HepG2 (cell line): Measurements from ENCODE around the gene IL32. TPM values are rescaled to one million over a fixed set of nuclear protein-coding genes. Genes with fewer than 3 reads are reported as not detected.

Experiments
- ATF5 ChIP-seq: sonication (generic); formaldehyde crosslinking; IDR thresholded peaks from 2 replicates; pipeline ENCODE4 v1.4.0; 2020; ENCODE audit warnings: mild to moderate bottlenecking, low read depth, missing genetic modification reagents
- FOXP1 ChIP-seq, 2 experiments: fragments of 450-650 bp in 1 of 2; IDR thresholded peaks; 2 replicates each; pipeline ENCODE4 v1.6.1; 2017 to 2018; ENCODE audit warnings: antibody characterized with exemption in 1 of 2
- GABPA ChIP-seq, 2 experiments: IDR thresholded peaks; 2 replicates each; pipeline ENCODE4 v1.6.1; 2011 to 2016; ENCODE audit warnings: low read depth in 2 of 2, low read length in 1 of 2, missing biosample characterization in 1 of 2, missing genetic modification characterization in 1 of 2
- MIER2 ChIP-seq: IDR thresholded peaks from 2 replicates; pipeline ENCODE4 v1.6.1; 2016; ENCODE audit warnings: missing biosample characterization, missing genetic modification reagents
- MXD4 ChIP-seq: IDR thresholded peaks from 2 replicates; pipeline ENCODE4 v1.6.1; 2016; ENCODE audit warnings: mild to moderate bottlenecking, missing biosample characterization, missing genetic modification reagents
- NFYC ChIP-seq: IDR thresholded peaks from 2 replicates; pipeline ENCODE4 v1.6.1; 2016; ENCODE audit warnings: missing genetic modification reagents, missing compliant biosample characterization
- RBM22 ChIP-seq: fragments of 200-400 bp; formaldehyde crosslinking; optimal IDR thresholded peaks from 2 replicates; pipeline ENCODE3; 2017; ENCODE audit warnings: mild to moderate bottlenecking, low read length, moderate library complexity
- TFE3 ChIP-seq: IDR thresholded peaks from 2 replicates; pipeline ENCODE4 v1.6.1; 2016
- ZNF30 ChIP-seq: sonication (generic); formaldehyde crosslinking; IDR thresholded peaks from 2 replicates; pipeline ENCODE4 v1.5.0; 2020; ENCODE audit warnings: mild to moderate bottlenecking, missing genetic modification reagents
- ZNF326 ChIP-seq: sonication (generic); formaldehyde crosslinking; IDR thresholded peaks from 2 replicates; pipeline ENCODE4 v1.4.0; 2020; ENCODE audit warnings: missing genetic modification reagents, borderline replicate concordance
- ZNF747 ChIP-seq: sonication (generic); formaldehyde crosslinking; IDR thresholded peaks from 2 replicates; pipeline ENCODE4 v1.8.1; 2023; ENCODE audit warnings: missing genetic modification reagents, mild to moderate bottlenecking, borderline replicate concordance
- polyA plus RNA-seq, 8 experiments: library from polyadenylated mRNA; depleted of rRNA in 3 of 8; stranded (reverse) in 7 of 8; unstranded in 1 of 8; fragments of >200 nt; fragmentation: Illumina TruSeq in 4 of 8; extraction: Trizol in 4 of 8; gene quantifications; 2 replicates each; pipeline versions ENCODE4 v1.2.1 to v1.2.3, GENCODE V29; 2011 to 2016; ENCODE audit warnings: low read depth in 4 of 8, missing spikeins in 1 of 8, mixed read lengths in 1 of 8; ENCODE audit not compliant: insufficient read depth in 1 of 8
- total RNA-seq, 5 experiments: library from RNA; depleted of rRNA; stranded (reverse); fragments of >200 nt; fragmentation: Illumina TruSeq; extraction: Trizol; gene quantifications; 2 replicates each; pipeline ENCODE4 v1.2.3, GENCODE V29; 2016; ENCODE audit warnings: low read depth in 1 of 5
- TF ChIP-seq, protein P1 (sequence below), 2 experiments: fragments of 450-650 bp in 1 of 2; sonication (generic) in 1 of 2; formaldehyde crosslinking in 1 of 2; IDR thresholded peaks; 2 replicates each; pipeline versions ENCODE4 v1.6.1 to v1.8.0; 2016 to 2022; ENCODE audit warnings: antibody characterized with exemption in 1 of 2, mild to moderate bottlenecking in 1 of 2, missing genetic modification reagents in 1 of 2
- TF ChIP-seq, protein P2 (sequence below): sonication (generic); formaldehyde crosslinking; IDR thresholded peaks from 2 replicates; pipeline ENCODE4 v1.4.0; 2020; ENCODE audit warnings: mild to moderate bottlenecking, missing genetic modification reagents
- TF ChIP-seq, protein P3 (sequence below): sonication (generic); formaldehyde crosslinking; IDR thresholded peaks from 2 replicates; pipeline ENCODE4 v1.8.1; 2023; ENCODE audit warnings: missing genetic modification reagents, mild to moderate bottlenecking, borderline replicate concordance

Gene IL32
- total and polyA plus RNA-seq, 2 of the 13 experiments (the other 11 are each of a cell fraction or from before 2014, with no cell fraction given) = 115 to 165 TPM

GRCh38 chr16:3112058-3112880 lies 46.8 kb downstream of the IL32 start, which contains the start of gene ZNF205 (continued):
- TF ChIP-seq, protein P1, sequence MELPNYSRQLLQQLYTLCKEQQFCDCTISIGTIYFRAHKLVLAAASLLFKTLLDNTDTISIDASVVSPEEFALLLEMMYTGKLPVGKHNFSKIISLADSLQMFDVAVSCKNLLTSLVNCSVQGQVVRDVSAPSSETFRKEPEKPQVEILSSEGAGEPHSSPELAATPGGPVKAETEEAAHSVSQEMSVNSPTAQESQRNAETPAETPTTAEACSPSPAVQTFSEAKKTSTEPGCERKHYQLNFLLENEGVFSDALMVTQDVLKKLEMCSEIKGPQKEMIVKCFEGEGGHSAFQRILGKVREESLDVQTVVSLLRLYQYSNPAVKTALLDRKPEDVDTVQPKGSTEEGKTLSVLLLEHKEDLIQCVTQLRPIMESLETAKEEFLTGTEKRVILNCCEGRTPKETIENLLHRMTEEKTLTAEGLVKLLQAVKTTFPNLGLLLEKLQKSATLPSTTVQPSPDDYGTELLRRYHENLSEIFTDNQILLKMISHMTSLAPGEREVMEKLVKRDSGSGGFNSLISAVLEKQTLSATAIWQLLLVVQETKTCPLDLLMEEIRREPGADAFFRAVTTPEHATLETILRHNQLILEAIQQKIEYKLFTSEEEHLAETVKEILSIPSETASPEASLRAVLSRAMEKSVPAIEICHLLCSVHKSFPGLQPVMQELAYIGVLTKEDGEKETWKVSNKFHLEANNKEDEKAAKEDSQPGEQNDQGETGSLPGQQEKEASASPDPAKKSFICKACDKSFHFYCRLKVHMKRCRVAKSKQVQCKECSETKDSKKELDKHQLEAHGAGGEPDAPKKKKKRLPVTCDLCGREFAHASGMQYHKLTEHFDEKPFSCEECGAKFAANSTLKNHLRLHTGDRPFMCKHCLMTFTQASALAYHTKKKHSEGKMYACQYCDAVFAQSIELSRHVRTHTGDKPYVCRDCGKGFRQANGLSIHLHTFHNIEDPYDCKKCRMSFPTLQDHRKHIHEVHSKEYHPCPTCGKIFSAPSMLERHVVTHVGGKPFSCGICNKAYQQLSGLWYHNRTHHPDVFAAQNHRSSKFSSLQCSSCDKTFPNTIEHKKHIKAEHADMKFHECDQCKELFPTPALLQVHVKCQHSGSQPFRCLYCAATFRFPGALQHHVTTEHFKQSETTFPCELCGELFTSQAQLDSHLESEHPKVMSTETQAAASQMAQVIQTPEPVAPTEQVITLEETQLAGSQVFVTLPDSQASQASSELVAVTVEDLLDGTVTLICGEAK (IDR thresholded peaks at IDR 0.05) = peak; percentile 88
- TF ChIP-seq, protein P1 (CRISPR knock-in tag; IDR thresholded peaks at IDR 0.05) = no peak
- TF ChIP-seq TFE3 (CRISPR knock-in tag) (no peak), MIER2 (peak; percentile 66; the same call in 1 of the 2 replicates), FOXP1 (IDR thresholded peaks at IDR 0.05) (no peak), FOXP1 (CRISPR knock-in tag; IDR thresholded peaks at IDR 0.05) (peak; percentile 38; the same call in 1 of the 2 replicates), GABPA (IDR thresholded peaks at IDR 0.05; ENCODE audit: low read depth, low read length) (peak; percentile 98), GABPA (CRISPR knock-in tag; IDR thresholded peaks at IDR 0.05; ENCODE audit: low read depth) (peak; percentile 100), MXD4 (CRISPR knock-in tag) (peak; percentile 58), RBM22 (no peak), ZNF747 (CRISPR knock-in tag) (no peak), NFYC (CRISPR knock-in tag) (peak; percentile 48), ATF5 (CRISPR knock-in tag) (no peak), ZNF326 (CRISPR knock-in tag) (no peak), ZNF30 (CRISPR knock-in tag) (no peak)
- TF ChIP-seq, protein P2, sequence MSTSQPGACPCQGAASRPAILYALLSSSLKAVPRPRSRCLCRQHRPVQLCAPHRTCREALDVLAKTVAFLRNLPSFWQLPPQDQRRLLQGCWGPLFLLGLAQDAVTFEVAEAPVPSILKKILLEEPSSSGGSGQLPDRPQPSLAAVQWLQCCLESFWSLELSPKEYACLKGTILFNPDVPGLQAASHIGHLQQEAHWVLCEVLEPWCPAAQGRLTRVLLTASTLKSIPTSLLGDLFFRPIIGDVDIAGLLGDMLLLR (CRISPR knock-in tag) = no peak
- TF ChIP-seq, protein P3, sequence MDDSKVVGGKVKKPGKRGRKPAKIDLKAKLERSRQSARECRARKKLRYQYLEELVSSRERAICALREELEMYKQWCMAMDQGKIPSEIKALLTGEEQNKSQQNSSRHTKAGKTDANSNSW (CRISPR knock-in tag) = no peak
